Cardiac fibroblast (primary cell): ENCODE data around the gene STARD13.

Experiments
- DNase-seq, 2 donors: peaks; one replicate each; pipeline versions ENCODE4 v3.0.0 to v3.0.0-alpha.2; 2010; ENCODE audit warnings: low read depth in 2 of 2
- H3K4me3 ChIP-seq, 2 donors: replicated peaks in 1 of 2; 1 replicate in 1 of 2; 2 replicates in 1 of 2; pipeline ENCODE4 v1.5.1; 2011; ENCODE audit warnings: low read depth in 2 of 2, low read length in 2 of 2, mild to moderate bottlenecking in 2 of 2, moderate library complexity in 1 of 2
- CTCF ChIP-seq: IDR thresholded peaks from one replicate; pipeline ENCODE4 v1.5.1; 2011; ENCODE audit warnings: low read depth, mild to moderate bottlenecking, low read length, inconsistent platforms

STARD13 gene

GRCh38 chr13:33091415-33091774 is 194.2 kb downstream of the STARD13 start:
- DNase-seq: no peak
- no peak overlapping the region for H3K4me3 ChIP-seq
- TF ChIP-seq CTCF: no peak

- TF ChIP-seq CTCF: no peak
- DNase-seq: no peak
- no peak overlapping the region for H3K4me3 ChIP-seq
These were observed 194.7 kb downstream of the STARD13 start for GRCh38 chr13:33090755-33091414.

- DNase-seq: no peak
- TF ChIP-seq CTCF: no peak
- no peak overlapping the region for H3K4me3 ChIP-seq
These were observed 196.2 kb downstream of the STARD13 start for GRCh38 chr13:33089311-33089710.

DNA sequence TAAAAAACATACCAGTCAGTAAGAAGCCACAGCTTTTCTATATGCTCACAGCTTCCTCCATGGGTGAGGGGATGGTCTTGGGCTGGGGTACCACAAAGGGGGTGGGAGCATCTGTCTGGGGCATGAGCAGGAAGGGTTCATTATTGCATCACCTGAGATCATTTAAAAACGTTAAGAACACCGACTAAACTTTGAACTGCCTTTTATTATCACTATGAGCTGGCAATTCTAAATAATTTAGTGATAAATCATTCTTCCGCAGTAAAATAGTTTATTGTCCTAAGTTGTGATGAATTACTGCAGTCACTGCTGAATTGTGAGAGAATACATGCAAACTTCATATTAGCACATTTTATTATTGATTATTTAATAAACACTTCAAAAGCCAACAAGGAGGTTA is 197.8 kb downstream of the STARD13 start:
- no peak for TF ChIP-seq CTCF
- H3K4me3 ChIP-seq: no peak overlapping the region
- DNase-seq: peak in 1 of 2 donors; percentile 56

DNA sequence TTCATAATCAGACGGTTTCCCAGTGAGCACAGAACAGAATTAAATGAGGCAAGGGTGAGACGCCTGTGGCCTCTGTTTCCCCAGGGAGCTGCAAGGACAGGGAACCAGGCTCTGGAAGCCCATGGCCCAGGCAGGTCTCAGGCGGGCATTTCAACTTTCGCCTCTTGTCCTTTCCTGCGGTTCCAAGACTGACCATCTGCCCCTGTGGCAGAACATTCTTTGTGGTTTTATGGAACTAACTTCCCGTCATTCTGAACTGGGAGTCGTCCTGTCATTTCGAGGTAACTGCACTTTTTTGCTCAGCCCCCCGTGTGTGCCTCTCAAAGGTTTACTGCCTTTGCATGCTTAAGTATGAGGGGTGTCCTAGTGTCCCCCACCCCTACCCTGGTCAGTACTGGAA is 198.5 kb downstream of the STARD13 start:
- H3K4me3 ChIP-seq: no peak overlapping the region
- peak; percentile 12 to 57 for DNase-seq

DNA sequence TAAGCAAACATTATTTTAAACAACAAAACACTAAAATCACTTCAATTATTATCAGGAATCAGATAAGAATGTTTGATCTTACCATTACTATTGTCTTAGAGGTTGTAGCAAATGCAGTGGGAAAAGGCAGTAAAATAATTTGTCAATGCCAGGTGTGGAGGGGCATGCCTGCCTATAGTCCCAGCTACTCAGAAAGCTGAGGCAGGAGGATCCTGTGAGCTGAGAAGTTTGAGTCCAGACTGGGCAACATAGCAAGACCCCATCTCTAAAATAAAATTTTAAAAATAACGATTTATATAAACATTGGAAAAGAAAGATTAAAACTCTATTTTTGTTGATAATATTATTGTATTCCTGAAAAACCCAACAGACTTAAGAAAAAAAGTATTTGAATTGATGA is 202.5 kb downstream of the STARD13 start:
- DNase-seq: no peak
- TF ChIP-seq CTCF: no peak
- no peak overlapping the region for H3K4me3 ChIP-seq

More for the DNA sequence above, 198.5 kb downstream of the STARD13 start:
- no peak for TF ChIP-seq CTCF

DNA sequence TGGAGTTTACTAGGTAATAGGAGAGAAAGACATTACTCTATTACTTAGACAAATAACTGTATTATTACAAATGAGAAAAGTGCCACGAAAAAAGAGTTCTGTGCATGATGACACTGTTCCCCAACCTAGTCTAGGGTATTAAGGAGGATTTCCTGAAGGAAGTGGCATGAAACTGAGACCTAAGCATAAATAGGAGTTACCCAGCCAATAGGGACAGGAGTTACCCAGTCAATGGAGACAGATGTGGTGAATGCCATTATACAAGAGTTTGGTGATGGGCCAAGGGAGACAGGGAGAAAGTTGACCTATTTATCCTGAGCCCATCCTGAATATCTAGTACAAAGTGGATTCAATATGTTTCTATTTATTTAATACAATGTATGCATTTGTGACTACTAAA is 203.9 kb downstream of the STARD13 start:
- TF ChIP-seq CTCF: no peak
- H3K4me3 ChIP-seq: no peak overlapping the region

More for the DNA sequence above, 203.9 kb downstream of the STARD13 start:
- DNase-seq: no peak
